Fibroblast of lung (primary cell): ENCODE measurements around the gene FBXL17.

Source experiments
- EZH2 ChIP-seq: IDR thresholded peaks from 2 replicates; pipeline ENCODE4 v1.5.1; 2012; ENCODE audit warnings: low read length, control low read depth, mild to moderate bottlenecking; ENCODE audit errors: missing control alignments
- TF ChIP-seq, protein P1 (sequence below), 2 donors: IDR thresholded peaks in 1 of 2; conservative IDR thresholded peaks in 1 of 2; 1 replicate in 1 of 2; 2 replicates in 1 of 2; pipeline ENCODE4 v1.5.1; 2011 to 2012; ENCODE audit warnings: low read length in 2 of 2, control low read depth in 1 of 2, inconsistent platforms in 1 of 2, low read depth in 1 of 2, mild to moderate bottlenecking in 1 of 2

DNA sequence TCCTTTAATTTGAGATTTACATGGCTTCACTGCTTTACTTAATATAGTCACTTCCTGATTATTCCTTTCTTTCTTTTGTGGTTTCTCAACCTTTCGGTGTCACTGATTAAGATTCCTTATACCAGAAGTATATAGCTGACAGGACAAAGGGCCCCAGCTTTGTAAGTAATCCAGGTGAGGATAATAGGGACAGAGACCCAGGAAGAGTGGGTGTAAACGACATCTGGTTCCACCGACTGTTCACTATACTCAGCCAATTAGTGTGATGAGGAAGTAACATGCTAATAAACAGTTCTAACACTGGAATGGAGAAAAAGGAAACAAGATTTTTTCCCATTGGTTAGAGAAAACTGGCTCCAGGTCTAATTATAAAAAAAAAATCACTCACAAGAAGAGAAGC is 424.8 kb downstream of the FBXL17 start:
- TF ChIP-seq, protein P1, sequence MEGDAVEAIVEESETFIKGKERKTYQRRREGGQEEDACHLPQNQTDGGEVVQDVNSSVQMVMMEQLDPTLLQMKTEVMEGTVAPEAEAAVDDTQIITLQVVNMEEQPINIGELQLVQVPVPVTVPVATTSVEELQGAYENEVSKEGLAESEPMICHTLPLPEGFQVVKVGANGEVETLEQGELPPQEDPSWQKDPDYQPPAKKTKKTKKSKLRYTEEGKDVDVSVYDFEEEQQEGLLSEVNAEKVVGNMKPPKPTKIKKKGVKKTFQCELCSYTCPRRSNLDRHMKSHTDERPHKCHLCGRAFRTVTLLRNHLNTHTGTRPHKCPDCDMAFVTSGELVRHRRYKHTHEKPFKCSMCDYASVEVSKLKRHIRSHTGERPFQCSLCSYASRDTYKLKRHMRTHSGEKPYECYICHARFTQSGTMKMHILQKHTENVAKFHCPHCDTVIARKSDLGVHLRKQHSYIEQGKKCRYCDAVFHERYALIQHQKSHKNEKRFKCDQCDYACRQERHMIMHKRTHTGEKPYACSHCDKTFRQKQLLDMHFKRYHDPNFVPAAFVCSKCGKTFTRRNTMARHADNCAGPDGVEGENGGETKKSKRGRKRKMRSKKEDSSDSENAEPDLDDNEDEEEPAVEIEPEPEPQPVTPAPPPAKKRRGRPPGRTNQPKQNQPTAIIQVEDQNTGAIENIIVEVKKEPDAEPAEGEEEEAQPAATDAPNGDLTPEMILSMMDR (conservative IDR thresholded peaks at IDR 0.05 in 1 of 2, IDR thresholded peaks at IDR 0.05 in 1 of 2; ENCODE audit: low read depth in 1 of 2, low read length in 2 of 2) = no peak
- no peak for TF ChIP-seq EZH2
